Endothelial cell of umbilical vein (primary cell): ENCODE data around the gene REXO2. TPM values are rescaled to one million over a fixed set of nuclear protein-coding genes. Genes with fewer than 3 reads are reported as not detected.

Experiments used
- BruUV-seq: library from RNA; stranded (reverse); fragments of 400-500 nt; replicated peaks from 2 replicates; lab custom pipeline; 2021; lab: Mats Ljungman, UMichigan
- CTCF ChIA-PET: fragments of 300-600, 350-600 bp; sonication (Branson Sonifier 250); formaldehyde crosslinking; loops from one replicate; lab custom pipeline; 2021; ENCODE audit warnings: antibody characterized with exemption, inconsistent platforms; lab: Charles Lee
- POLR2A ChIA-PET: fragments of 300-600, 350-600 bp; sonication (Branson Sonifier 250); formaldehyde crosslinking; loops from one replicate; lab custom pipeline; 2021; ENCODE audit warnings: antibody characterized with exemption, inconsistent platforms; lab: Charles Lee
- DNase-seq: peaks from one replicate; pipeline ENCODE4 v3.0.0-alpha.2; 2011; ENCODE audit warnings: low read depth, low spot score
- FAIRE-seq: peaks from 2 replicates; lab custom pipeline; 2011; peaks lifted over from hg19 to GRCh38; lab: Jason Lieb, UNC
- H2AFZ ChIP-seq: 2 replicates; pipeline ENCODE4 v1.6.0; 2012; ENCODE audit warnings: low read depth, low read length, control low read depth, inconsistent platforms
- H3K27ac ChIP-seq: 2 replicates; pipeline ENCODE4 v1.5.1; 2011; ENCODE audit warnings: low read depth, mild to moderate bottlenecking, control low read depth, low read length, moderate library complexity; ENCODE audit not compliant: insufficient read depth
- H3K27me3 ChIP-seq, 2 experiments: 2 replicates each; pipeline versions ENCODE4 v1.6.0 to v1.6.1; 2011; ENCODE audit warnings: low read length in 2 of 2, mixed read lengths in 1 of 2; ENCODE audit not compliant: control insufficient read depth in 2 of 2, insufficient read depth in 2 of 2
- H3K36me3 ChIP-seq, 2 experiments: 2 replicates in 1 of 2; 3 replicates in 1 of 2; pipeline ENCODE4 v1.5.1; 2011; ENCODE audit warnings: low read length in 2 of 2, mild to moderate bottlenecking in 1 of 2, moderate library complexity in 1 of 2; ENCODE audit not compliant: control insufficient read depth in 2 of 2, insufficient read depth in 2 of 2; ENCODE audit errors: extremely low read depth in 1 of 2
- H3K4me1 ChIP-seq: 3 replicates; pipeline ENCODE4 v1.5.1; 2011; ENCODE audit warnings: mild to moderate bottlenecking, low read length; ENCODE audit not compliant: control insufficient read depth, insufficient read depth; ENCODE audit errors: extremely low read depth
- H3K4me2 ChIP-seq: 2 replicates; pipeline ENCODE4 v1.6.1; 2011; ENCODE audit warnings: low read length, control low read depth, mixed read lengths; ENCODE audit not compliant: insufficient read depth
- H3K4me3 ChIP-seq, 3 experiments: fragments of 200-600 bp in 1 of 3; sonication (generic), shearing (Covaris generic) in 1 of 3; replicated peaks in 1 of 3; 2 replicates each; pipeline ENCODE4 v1.5.1; 2011 to 2016; ENCODE audit warnings: control low read depth in 3 of 3, low read length in 3 of 3, mild to moderate bottlenecking in 2 of 3, inconsistent platforms in 1 of 3, low read depth in 1 of 3, moderate library complexity in 1 of 3; ENCODE audit not compliant: insufficient read depth in 1 of 3
- H3K79me2 ChIP-seq: 2 replicates; pipeline ENCODE4 v1.6.0; 2012; ENCODE audit warnings: low read length, inconsistent platforms; ENCODE audit not compliant: control insufficient read depth, insufficient read depth
- H3K9ac ChIP-seq: replicated peaks from 2 replicates; pipeline ENCODE3; 2011; ENCODE audit warnings: low read length, control low read depth; ENCODE audit not compliant: insufficient read depth; ENCODE audit errors: extremely low read depth
- H3K9me1 ChIP-seq: replicated peaks from 3 replicates; pipeline ENCODE4 v1.6.0; 2011; ENCODE audit warnings: mild to moderate bottlenecking, low read length; ENCODE audit not compliant: control insufficient read depth, insufficient read depth; ENCODE audit errors: extremely low read depth
- H3K9me3 ChIP-seq: replicated peaks from 2 replicates; pipeline ENCODE4 v1.5.1; 2012; ENCODE audit warnings: low read length, inconsistent platforms; ENCODE audit not compliant: control insufficient read depth, insufficient read depth
- H4K20me1 ChIP-seq: replicated peaks from 2 replicates; pipeline ENCODE3; 2011; ENCODE audit warnings: mild to moderate bottlenecking, low read length; ENCODE audit not compliant: control insufficient read depth, insufficient read depth; ENCODE audit errors: extremely low read depth
- CTCF ChIP-seq, 2 donors: IDR thresholded peaks; 1 replicate in 1 of 2; 2 replicates in 1 of 2; pipeline ENCODE4 v1.5.1; 2011; ENCODE audit warnings: low read length in 2 of 2, mild to moderate bottlenecking in 2 of 2, moderate library complexity in 2 of 2, control low read depth in 1 of 2, inconsistent platforms in 1 of 2, low read depth in 1 of 2; ENCODE audit not compliant: insufficient read depth in 1 of 2; ENCODE audit errors: extremely low read depth in 1 of 2
- EZH2 ChIP-seq: IDR thresholded peaks from 2 replicates; pipeline ENCODE4 v1.6.1; 2012; ENCODE audit warnings: borderline replicate concordance, low read depth, mild to moderate bottlenecking, moderate library complexity, low read length, inconsistent platforms; ENCODE audit not compliant: severe bottlenecking
- FOS ChIP-seq: IDR thresholded peaks from 2 replicates; pipeline ENCODE4 v1.6.1; 2011; ENCODE audit warnings: mild to moderate bottlenecking, low read length, moderate library complexity, borderline replicate concordance; ENCODE audit not compliant: insufficient read depth
- GATA2 ChIP-seq: IDR thresholded peaks from 2 replicates; pipeline ENCODE4 v1.7.0; 2011; ENCODE audit warnings: low read depth, mild to moderate bottlenecking, moderate library complexity, mixed read lengths, low read length; ENCODE audit not compliant: insufficient read length, insufficient read depth
- JUN ChIP-seq: IDR thresholded peaks from 2 replicates; pipeline ENCODE4 v1.6.1; 2011; ENCODE audit warnings: borderline replicate concordance, low read depth; ENCODE audit not compliant: insufficient read length, insufficient read depth
- MYC ChIP-seq: IDR thresholded peaks from one replicate; pipeline ENCODE4 v1.6.1; 2011; ENCODE audit warnings: mild to moderate bottlenecking, low read depth, low read length
- POLR2A ChIP-seq: IDR thresholded peaks from 2 replicates; pipeline ENCODE4 v1.6.1; 2012; ENCODE audit warnings: low read depth, mild to moderate bottlenecking, control low read depth, low read length
- POLR2AphosphoS5 ChIP-seq: IDR thresholded peaks from 2 replicates; pipeline ENCODE4 v1.6.1; 2012; ENCODE audit warnings: low read depth, mild to moderate bottlenecking, control low read depth, low read length, moderate library complexity; ENCODE audit not compliant: insufficient read depth
- dilution Hi-C: fragments of 300-500 bp; cut with MboI; formaldehyde crosslinking; loops from one replicate; pipeline ENCODE4 v1.15.0; 2019; ENCODE audit warnings: low sequenced_read_pairs; ENCODE audit not compliant: extremely low pct_ligation_motif_present
- intact Hi-C: fragments of 100-400 bp; cut with micrococcal nuclease; formaldehyde crosslinking; loops from one replicate; pipeline ENCODE4 v1.10.0; 2022
- polyA plus RNA-seq, 4 experiments: library from polyadenylated mRNA; depleted of rRNA in 3 of 4; stranded (reverse) in 3 of 4; unstranded in 1 of 4; fragments of >200 nt; gene quantifications; 2 replicates each; pipeline versions ENCODE4 v1.2.1 to v1.2.3, GENCODE V29; 2011 to 2012; ENCODE audit warnings: missing spikeins in 1 of 4
- total RNA-seq: library from RNA; stranded (reverse); gene quantifications from 2 replicates; pipeline ENCODE4 v1.2.3, GENCODE V29; 2021
- TF ChIP-seq, protein P1 (sequence below): IDR thresholded peaks from 2 replicates; pipeline ENCODE4 v1.6.1; 2011; ENCODE audit not compliant: insufficient read depth, insufficient read length

Gene REXO2
- total and polyA plus RNA-seq, 2 donors (not counting 3 experiments of a cell fraction or from before 2014, with no cell fraction given): 182 to 296 TPM

GRCh38 chr11:114397349-114397982, 41.8 kb upstream of the REXO2 start:
- DNase-seq: peak; percentile 37
- no peak for TF ChIP-seq EZH2
- TF ChIP-seq JUN: no peak
- no peak for TF ChIP-seq CTCF (IDR thresholded peaks at IDR 0.05; ENCODE audit: extremely low read depth in 1 of 2, insufficient read depth in 1 of 2, low read depth in 1 of 2, low read length in 2 of 2)
- TF ChIP-seq MYC: no peak
- no peak for TF ChIP-seq GATA2
- TF ChIP-seq POLR2A: no peak
- TF ChIP-seq FOS: no peak
- no peak for TF ChIP-seq POLR2AphosphoS5
- TF ChIP-seq, protein P1, sequence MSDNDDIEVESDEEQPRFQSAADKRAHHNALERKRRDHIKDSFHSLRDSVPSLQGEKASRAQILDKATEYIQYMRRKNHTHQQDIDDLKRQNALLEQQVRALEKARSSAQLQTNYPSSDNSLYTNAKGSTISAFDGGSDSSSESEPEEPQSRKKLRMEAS: no peak

More at GRCh38 chr11:114397349-114397982, 41.8 kb upstream of the REXO2 start:
- H3K4me1 ChIP-seq: peaks cover 25% of the 10 kb centered on the region
- no peaks in the 10 kb centered on the region for H4K20me1 ChIP-seq
- dilution Hi-C loops: no loop called here
- H3K9me1 ChIP-seq: no peaks in the 10 kb centered on the region
- intact Hi-C loops: loop anchor here (5.0 kb wide), 1 partner anchor 365 kb away; no protein-coding TSS in a partner anchor
- no peak for FAIRE-seq
- H2AFZ ChIP-seq: no peak overlapping the region
- BruUV-seq: no TSS peak
- no peak overlapping the region for H3K9ac ChIP-seq
- H3K9me3 ChIP-seq: no peaks in the 10 kb centered on the region
- no peak overlapping the region for H3K4me3 ChIP-seq
- H3K79me2 ChIP-seq: peaks cover 28% of the 10 kb centered on the region
- POLR2A ChIA-PET: no interaction called here
- H3K27me3 ChIP-seq: no peaks in the 10 kb centered on the region
- H3K36me3 ChIP-seq: no peaks in the 10 kb centered on the region
- no peak overlapping the region for H3K4me2 ChIP-seq
- H3K27ac ChIP-seq: no peak overlapping the region
- CTCF ChIA-PET: interaction anchor here (1.6 to 3.6 kb wide), 3 partner anchors 50 to 117 kb away, joined by 5 to 22 read pairs (median 18); no protein-coding TSS in a partner anchor
